Liver (tissue), 9 donors: ENCODE measurements around the gene MYO6. TPM values are rescaled to one million over a fixed set of nuclear protein-coding genes. Genes with fewer than 3 reads are reported as not detected.

Experiments used
- DNase-seq: peaks from one replicate; pipeline ENCODE4 v3.0.0-alpha.2; 2017; ENCODE audit warnings: low spot score
- H3K27ac ChIP-seq, 2 donors: one replicate each; pipeline ENCODE4 v1.7.0; 2013; ENCODE audit warnings: inconsistent platforms in 2 of 2, low read length in 2 of 2, control low read depth in 1 of 2, low read depth in 1 of 2, mild to moderate bottlenecking in 1 of 2
- H3K27me3 ChIP-seq, 4 donors: one replicate each; pipeline versions ENCODE4 v1.6.1 to v1.7.0; 2013; ENCODE audit warnings: low read length in 3 of 4, inconsistent platforms in 1 of 4, mild to moderate bottlenecking in 1 of 4, moderate library complexity in 1 of 4; ENCODE audit not compliant: control insufficient read depth in 4 of 4, insufficient read depth in 4 of 4
- H3K36me3 ChIP-seq, 4 donors: one replicate each; pipeline versions ENCODE4 v1.6.1 to v1.7.0; 2013; ENCODE audit warnings: low read length in 3 of 4, mild to moderate bottlenecking in 3 of 4, low read depth in 1 of 4, moderate library complexity in 1 of 4; ENCODE audit not compliant: control insufficient read depth in 4 of 4, insufficient read depth in 3 of 4
- H3K4me1 ChIP-seq, 4 donors: one replicate each; pipeline versions ENCODE4 v1.6.1 to v1.7.0; 2013; ENCODE audit warnings: low read length in 3 of 4, mild to moderate bottlenecking in 3 of 4, moderate library complexity in 1 of 4; ENCODE audit not compliant: control insufficient read depth in 4 of 4, insufficient read depth in 4 of 4
- H3K4me3 ChIP-seq, 3 donors: one replicate each; pipeline versions ENCODE4 v1.6.1 to v1.7.0; 2013; ENCODE audit warnings: low read length in 3 of 3, control low read depth in 1 of 3, low read depth in 1 of 3, mild to moderate bottlenecking in 1 of 3
- H3K9ac ChIP-seq, 2 donors: one replicate each; pipeline ENCODE4 v1.7.0; 2013; ENCODE audit warnings: low read length in 2 of 2, mild to moderate bottlenecking in 2 of 2, moderate library complexity in 2 of 2, control low read depth in 1 of 2, low read depth in 1 of 2
- H3K9me3 ChIP-seq, 4 donors: one replicate each; pipeline versions ENCODE4 v1.6.1 to v1.7.0; 2013; ENCODE audit warnings: low read length in 3 of 4; ENCODE audit not compliant: control insufficient read depth in 4 of 4
- ATF3 ChIP-seq: IDR thresholded peaks from 2 replicates; pipeline ENCODE4 v1.6.1; 2016; ENCODE audit warnings: antibody characterized with exemption
- CTCF ChIP-seq: fragments of 150-350 bp; IDR thresholded peaks from 2 replicates; pipeline ENCODE4 v1.5.1; 2017; ENCODE audit warnings: improper control_type of control experiment, low read depth, low read length; ENCODE audit not compliant: missing input control
- EGR1 ChIP-seq, 2 donors: IDR thresholded peaks; 2 replicates each; pipeline ENCODE4 v1.6.1; 2016 to 2018; ENCODE audit warnings: antibody characterized with exemption in 2 of 2, low read depth in 2 of 2
- FOXA1 ChIP-seq: IDR thresholded peaks from 2 replicates; pipeline ENCODE4 v1.6.1; 2016; ENCODE audit warnings: antibody characterized with exemption
- FOXA2 ChIP-seq: IDR thresholded peaks from 2 replicates; pipeline ENCODE4 v1.6.1; 2016; ENCODE audit warnings: antibody characterized with exemption
- GABPA ChIP-seq, 2 donors: IDR thresholded peaks in 1 of 2; conservative IDR thresholded peaks in 1 of 2; 2 replicates each; pipeline ENCODE4 v1.6.1; 2016; ENCODE audit warnings: antibody characterized with exemption in 2 of 2, mild to moderate bottlenecking in 1 of 2, moderate library complexity in 1 of 2
- HNF4A ChIP-seq, 2 donors: conservative IDR thresholded peaks; 2 replicates each; pipeline ENCODE4 v1.6.1; 2016; ENCODE audit warnings: antibody characterized with exemption in 2 of 2, mild to moderate bottlenecking in 2 of 2
- HNF4G ChIP-seq: IDR thresholded peaks from 2 replicates; pipeline ENCODE4 v1.6.1; 2016; ENCODE audit warnings: antibody characterized with exemption
- JUND ChIP-seq, 2 donors: IDR thresholded peaks; 2 replicates each; pipeline ENCODE4 v1.6.1; 2016; ENCODE audit warnings: antibody characterized with exemption in 2 of 2
- MAX ChIP-seq: IDR thresholded peaks from 2 replicates; pipeline ENCODE4 v1.6.1; 2016; ENCODE audit warnings: antibody characterized with exemption
- NR2F2 ChIP-seq: IDR thresholded peaks from 2 replicates; pipeline ENCODE4 v1.6.1; 2016; ENCODE audit warnings: antibody characterized with exemption
- REST ChIP-seq: IDR thresholded peaks from 2 replicates; pipeline ENCODE4 v1.6.1; 2016; ENCODE audit warnings: antibody characterized with exemption, mild to moderate bottlenecking
- RXRA ChIP-seq, 2 donors: IDR thresholded peaks; 2 replicates each; pipeline ENCODE4 v1.6.1; 2017 to 2018; ENCODE audit warnings: antibody characterized with exemption in 2 of 2, mild to moderate bottlenecking in 1 of 2
- SP1 ChIP-seq: IDR thresholded peaks from 2 replicates; pipeline ENCODE4 v1.6.1; 2018; ENCODE audit warnings: antibody characterized with exemption, mild to moderate bottlenecking
- TAF1 ChIP-seq: conservative IDR thresholded peaks from 2 replicates; pipeline ENCODE4 v1.6.1; 2016; ENCODE audit warnings: antibody characterized with exemption, mild to moderate bottlenecking
- YY1 ChIP-seq: IDR thresholded peaks from 2 replicates; pipeline ENCODE4 v1.6.1; 2016; ENCODE audit warnings: antibody characterized with exemption, mild to moderate bottlenecking
- ZBTB33 ChIP-seq: IDR thresholded peaks from 2 replicates; pipeline ENCODE4 v1.6.1; 2016; ENCODE audit warnings: antibody characterized with exemption
- WGBS: extraction: QIAGEN DNeasy Blood & Tissue Kit; methylation state at CpG from one replicate; pipeline ENCODE4 v1.1.7; 2013; 5-methylcytosine and 5-hydroxymethylcytosine counted together
- polyA plus RNA-seq, 2 donors: library from polyadenylated mRNA; stranded (reverse) in 1 of 2; unstranded in 1 of 2; fragments of 200-250 nt in 1 of 2; fragments of >200 nt in 1 of 2; fragmentation: Nextera tagmentation in 1 of 2; extraction: Ambion mirVana in 1 of 2; gene quantifications; one replicate each; pipeline versions ENCODE4 v1.2.1 to v1.2.3, GENCODE V29; 2013 to 2015
- total RNA-seq, 2 donors: library from RNA; depleted of rRNA; stranded (reverse); fragments of >200 nt; gene quantifications; one replicate each; pipeline ENCODE4 v1.2.3, GENCODE V29; 2014
- donor health status: healthy.
- donor health status: healthy.
- donor health status: healthy.
- donor health status: healthy.
- donor health status: healthy.

MYO6 gene
- total and polyA plus RNA-seq, 4 donors: 6.5 to 18.3 (median 12.7) TPM

GRCh38 chr6:75778757-75779156 is 29.7 kb downstream of the MYO6 start (continued):
- no peak for TF ChIP-seq GABPA (IDR thresholded peaks at IDR 0.05 in 1 of 2, conservative IDR thresholded peaks at IDR 0.05 in 1 of 2)

GRCh38 chr6:75786152-75786551 is 37.1 kb downstream of the MYO6 start:
- Histone ChIP-seq H3K27ac (no peak overlapping the region), H3K4me3 (no peak overlapping the region), H3K36me3 (no peaks in the 10 kb centered on the region), H3K9ac (no peak overlapping the region), H3K4me1 (no peaks in the 10 kb centered on the region), H3K9me3 (no peaks in the 10 kb centered on the region), H3K27me3 (no peaks in the 10 kb centered on the region)
- no peak for DNase-seq
- WGBS: 87% methylated on average over 2 of the region's 2 CpGs
- TF ChIP-seq YY1 (no peak), JUND (IDR thresholded peaks at IDR 0.05) (no peak), HNF4A (conservative IDR thresholded peaks at IDR 0.05) (no peak), NR2F2 (no peak), REST (no peak), FOXA2 (no peak), FOXA1 (no peak), RXRA (IDR thresholded peaks at IDR 0.05) (no peak), TAF1 (no peak), GABPA (IDR thresholded peaks at IDR 0.05 in 1 of 2, conservative IDR thresholded peaks at IDR 0.05 in 1 of 2) (no peak), MAX (no peak), ZBTB33 (no peak), HNF4G (no peak), ATF3 (no peak), EGR1 (IDR thresholded peaks at IDR 0.05; ENCODE audit: low read depth in 2 of 2) (no peak), SP1 (no peak), CTCF (no peak)
